Type B pancreatic cell (in vitro differentiated cells): ENCODE measurements around the gene CTDNEP1. TPM values are rescaled to one million over a fixed set of nuclear protein-coding genes. Genes with fewer than 3 reads are reported as not detected.

Experiments used
- DNase-seq: peaks from one replicate; pipeline ENCODE4 v3.0.0; 2021; ENCODE audit warnings: mixed read lengths; ENCODE audit not compliant: unreplicated experiment; ENCODE audit errors: extremely low spot score
- H3K27ac Mint-ChIP-seq: 2 replicates; pipeline ENCODE4 v1.8.0; 2021; ENCODE audit warnings: mild to moderate bottlenecking, mixed read lengths
- H3K27me3 Mint-ChIP-seq: 2 replicates; pipeline ENCODE4 v1.8.0; 2021; ENCODE audit warnings: mixed read lengths
- H3K36me3 Mint-ChIP-seq: 2 replicates; pipeline ENCODE4 v1.8.0; 2021; ENCODE audit warnings: mixed read lengths
- H3K4me1 Mint-ChIP-seq: one replicate; pipeline ENCODE4 v1.8.0; 2021; ENCODE audit warnings: mixed read lengths; ENCODE audit not compliant: unreplicated experiment
- H3K4me3 Mint-ChIP-seq: 2 replicates; pipeline ENCODE4 v1.8.0; 2021; ENCODE audit warnings: mild to moderate bottlenecking, mixed read lengths
- H3K9me3 Mint-ChIP-seq: 2 replicates; pipeline ENCODE4 v1.8.0; 2021; ENCODE audit warnings: mixed read lengths
- CTCF ChIP-seq: fragments of 200-600 bp; sonication (generic); conservative IDR thresholded peaks from 2 replicates; pipeline ENCODE4 v1.5.0; 2021; ENCODE audit warnings: antibody characterized with exemption, mild to moderate bottlenecking
- microRNA-seq: library from miRNA; unstranded; fragments of <30 nt; microRNA quantifications from one replicate; pipeline ENCODE4, GENCODE V29; 2020
- total RNA-seq: library from RNA; stranded (reverse); gene quantifications from 2 replicates; pipeline ENCODE4 v1.2.1, GENCODE V29; 2021; ENCODE audit warnings: low replicate concordance

CTDNEP1 gene
- total RNA-seq, 1 donor from 2014 or later: 138 TPM

DNA sequence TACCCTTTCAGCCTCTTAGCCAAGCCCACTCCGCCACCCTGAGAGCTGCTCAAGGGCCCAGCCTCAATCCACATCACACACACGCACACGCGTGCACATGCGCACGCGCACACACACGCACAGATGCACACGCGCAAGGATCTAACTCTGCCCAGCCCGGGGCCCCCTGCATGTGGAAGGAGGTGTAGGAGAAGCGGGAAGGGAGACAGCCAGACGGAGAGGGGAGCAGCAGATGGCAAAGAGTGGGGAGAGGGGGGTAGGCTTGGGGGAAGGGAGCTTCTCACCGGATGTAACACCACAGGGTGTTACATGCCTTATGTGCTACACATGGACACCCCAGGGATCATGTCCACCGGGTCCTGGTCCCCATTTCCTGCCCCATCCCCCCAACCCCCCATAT, 47.2 kb downstream of the CTDNEP1 start:
- no peaks in the 10 kb centered on the region for H3K9me3 Mint-ChIP-seq
- no peak for TF ChIP-seq CTCF
- peaks cover 37% of the 10 kb centered on the region for H3K4me1 Mint-ChIP-seq
- DNase-seq: no peak
- peak overlapping the region; percentile 65 for H3K27ac Mint-ChIP-seq
- peaks cover 5% of the 10 kb centered on the region for H3K27me3 Mint-ChIP-seq
- H3K36me3 Mint-ChIP-seq: peaks cover 8% of the 10 kb centered on the region
- peak overlapping the region; percentile 86 for H3K4me3 Mint-ChIP-seq

GRCh38 chr17:7203391-7203790, 48.1 kb downstream of the CTDNEP1 start:
- Mint-ChIP-seq H3K4me1 (peaks cover 33% of the 10 kb centered on the region), H3K36me3 (peaks cover 8% of the 10 kb centered on the region), H3K27ac (no peak overlapping the region), H3K9me3 (no peaks in the 10 kb centered on the region), H3K4me3 (no peak overlapping the region), H3K27me3 (peaks cover 5% of the 10 kb centered on the region)
- DNase-seq: no peak
- TF ChIP-seq CTCF: no peak

GRCh38 chr17:7196651-7197401, 54.7 kb downstream of the CTDNEP1 start:
- Mint-ChIP-seq H3K9me3 (no peaks in the 10 kb centered on the region), H3K27ac (no peak overlapping the region), H3K27me3 (no peaks in the 10 kb centered on the region), H3K4me3 (no peak overlapping the region), H3K36me3 (no peaks in the 10 kb centered on the region), H3K4me1 (no peaks in the 10 kb centered on the region)
- no peak for TF ChIP-seq CTCF
- DNase-seq: no peak

DNA sequence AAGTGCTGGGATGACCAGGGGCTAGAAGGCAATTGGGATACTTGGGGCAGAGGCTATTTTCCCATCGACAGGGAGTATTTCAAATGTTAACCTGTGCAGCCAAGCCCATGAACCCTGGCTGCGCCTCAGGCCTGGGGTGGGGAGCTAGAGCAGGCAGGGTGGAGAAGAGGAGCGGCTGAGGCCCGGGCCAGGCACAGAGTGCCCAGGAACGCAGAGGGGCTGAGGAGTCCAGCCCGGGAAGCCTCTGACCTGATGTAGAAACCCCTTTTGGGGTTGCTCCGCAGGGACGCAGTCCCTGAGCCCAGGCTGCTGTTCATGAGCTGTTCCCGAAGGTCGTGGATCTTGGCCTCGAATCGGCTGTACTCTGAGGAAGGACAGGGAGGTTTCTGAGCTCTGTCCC, 55.6 kb downstream of the CTDNEP1 start:
- DNase-seq: no peak
- Mint-ChIP-seq H3K27me3 (no peaks in the 10 kb centered on the region), H3K36me3 (no peaks in the 10 kb centered on the region), H3K9me3 (no peaks in the 10 kb centered on the region), H3K27ac (no peak overlapping the region), H3K4me1 (no peaks in the 10 kb centered on the region), H3K4me3 (no peak overlapping the region)
- TF ChIP-seq CTCF: no peak

Small RNA genes within 50 kb of the gene (microRNA-seq; reads per million reads assigned to microRNA genes)
- gene MIR324: 3,127 reads per million, percentile 89 among the genes with 10 or more reads in this experiment

Other genes starting within 250 kb of the CTDNEP1 start
- 176 and 208 TPM in 2 replicates for gene RNASEK, start 239.1 kb downstream of the CTDNEP1 start, total RNA-seq
- gene BCL6B, start 228.7 kb downstream of the CTDNEP1 start, total RNA-seq: not detected in 2 replicates
- 13.5 and 15.5 TPM in 2 replicates for gene SLC16A13, start 215.7 kb downstream of the CTDNEP1 start, total RNA-seq
- gene SLC16A11, start 207.6 kb downstream of the CTDNEP1 start, total RNA-seq: 3.9 and 10.5 TPM in 2 replicates
- not detected in 2 replicates for gene CLEC10A, start 171.5 kb downstream of the CTDNEP1 start, total RNA-seq
- gene ASGR2, start 136.9 kb downstream of the CTDNEP1 start, total RNA-seq: 0.82 and 1.3 TPM in 2 replicates
- 7.5 and 9.7 TPM in 2 replicates for gene ASGR1, start 72.4 kb downstream of the CTDNEP1 start, total RNA-seq
- gene DLG4, start 31.9 kb downstream of the CTDNEP1 start, total RNA-seq: 7.8 and 46.1 TPM in 2 replicates
- gene ACADVL, start 31.8 kb downstream of the CTDNEP1 start, total RNA-seq: 573 and 617 TPM in 2 replicates
- gene DVL2, start 17.2 kb downstream of the CTDNEP1 start, total RNA-seq: 62.8 and 93.9 TPM in 2 replicates
- 42.8 and 61.1 TPM in 2 replicates for gene PHF23, start 12.3 kb downstream of the CTDNEP1 start, total RNA-seq
- 478 and 570 TPM in 2 replicates for gene GABARAP, start 9.3 kb downstream of the CTDNEP1 start, total RNA-seq
- 43.1 and 55.7 TPM in 2 replicates for gene ELP5, start 481 bp upstream of the CTDNEP1 start, total RNA-seq
- 118 and 284 TPM in 2 replicates for gene CLDN7, start 10.7 kb upstream of the CTDNEP1 start, total RNA-seq
- gene SLC2A4, start 30.0 kb upstream of the CTDNEP1 start, total RNA-seq: 1.2 and 4.0 TPM in 2 replicates
- 4.5 and 7.0 TPM in 2 replicates for gene YBX2, start 42.9 kb upstream of the CTDNEP1 start, total RNA-seq
- 454 and 510 TPM in 2 replicates for gene EIF5A, start 55.9 kb upstream of the CTDNEP1 start, total RNA-seq
- 75.0 and 75.4 TPM in 2 replicates for gene GPS2, start 63.6 kb upstream of the CTDNEP1 start, total RNA-seq
- gene NEURL4, start 77.6 kb upstream of the CTDNEP1 start, total RNA-seq: 49.9 and 61.5 TPM in 2 replicates
- 3.2 and 8.3 TPM in 2 replicates for gene ACAP1, start 84.8 kb upstream of the CTDNEP1 start, total RNA-seq
- 9.5 and 15.5 TPM in 2 replicates for gene KCTD11, start 100.4 kb upstream of the CTDNEP1 start, total RNA-seq
- gene TMEM95, start 103.4 kb upstream of the CTDNEP1 start, total RNA-seq: not detected in 2 replicates
- gene TNK1, start 129.4 kb upstream of the CTDNEP1 start, total RNA-seq: 6.6 and 11.5 TPM in 2 replicates
- gene PLSCR3, start 142.8 kb upstream of the CTDNEP1 start, total RNA-seq: 39.8 and 55.8 TPM in 2 replicates
- 89.8 and 90.3 TPM in 2 replicates for gene TMEM256, start 152.4 kb upstream of the CTDNEP1 start, total RNA-seq
- gene NLGN2, start 156.1 kb upstream of the CTDNEP1 start, total RNA-seq: 15.0 and 68.4 TPM in 2 replicates
- 0.31 TPM in 1 of 2 replicates, not detected in the other for gene SPEM1, start 168.6 kb upstream of the CTDNEP1 start, total RNA-seq
- gene SPEM2, start 173.9 kb upstream of the CTDNEP1 start, total RNA-seq: not detected in 2 replicates
- not detected in 2 replicates for gene SPEM3, start 177.1 kb upstream of the CTDNEP1 start, total RNA-seq
- 6.4 and 15.9 TPM in 2 replicates for gene TMEM102, start 183.7 kb upstream of the CTDNEP1 start, total RNA-seq
- 21.8 and 76.0 TPM in 2 replicates for gene FGF11, start 187.8 kb upstream of the CTDNEP1 start, total RNA-seq
- 16.4 and 51.1 TPM in 2 replicates for gene CHRNB1, start 193.3 kb upstream of the CTDNEP1 start, total RNA-seq
- gene ZBTB4, start 227.9 kb upstream of the CTDNEP1 start, total RNA-seq: 34.5 and 76.6 TPM in 2 replicates
- not detected in 2 replicates for gene SLC35G6, start 229.7 kb upstream of the CTDNEP1 start, total RNA-seq
- gene POLR2A, start 232.6 kb upstream of the CTDNEP1 start, total RNA-seq: 175 and 244 TPM in 2 replicates